Endothelial cell of umbilical vein (primary cell): Measurements from ENCODE around the gene TTC9. TPM values are rescaled to one million over a fixed set of nuclear protein-coding genes. Genes with fewer than 3 reads are reported as not detected.

Experiments used
- BruUV-seq: library from RNA; stranded (reverse); fragments of 400-500 nt; replicated peaks from 2 replicates; lab custom pipeline; 2021; lab: Mats Ljungman, UMichigan
- CTCF ChIA-PET: fragments of 300-600, 350-600 bp; sonication (Branson Sonifier 250); formaldehyde crosslinking; loops from one replicate; lab custom pipeline; 2021; ENCODE audit warnings: antibody characterized with exemption, inconsistent platforms; lab: Charles Lee
- POLR2A ChIA-PET: fragments of 300-600, 350-600 bp; sonication (Branson Sonifier 250); formaldehyde crosslinking; loops from one replicate; lab custom pipeline; 2021; ENCODE audit warnings: antibody characterized with exemption, inconsistent platforms; lab: Charles Lee
- DNase-seq: peaks from one replicate; pipeline ENCODE4 v3.0.0-alpha.2; 2011; ENCODE audit warnings: low read depth, low spot score
- FAIRE-seq: peaks from 2 replicates; lab custom pipeline; 2011; peaks lifted over from hg19 to GRCh38; lab: Jason Lieb, UNC
- H2AFZ ChIP-seq: 2 replicates; pipeline ENCODE4 v1.6.0; 2012; ENCODE audit warnings: low read depth, low read length, control low read depth, inconsistent platforms
- H3K27ac ChIP-seq: 2 replicates; pipeline ENCODE4 v1.5.1; 2011; ENCODE audit warnings: low read depth, mild to moderate bottlenecking, control low read depth, low read length, moderate library complexity; ENCODE audit not compliant: insufficient read depth
- H3K27me3 ChIP-seq, 2 experiments: 2 replicates each; pipeline versions ENCODE4 v1.6.0 to v1.6.1; 2011; ENCODE audit warnings: low read length in 2 of 2, mixed read lengths in 1 of 2; ENCODE audit not compliant: control insufficient read depth in 2 of 2, insufficient read depth in 2 of 2
- H3K36me3 ChIP-seq, 2 experiments: 2 replicates in 1 of 2; 3 replicates in 1 of 2; pipeline ENCODE4 v1.5.1; 2011; ENCODE audit warnings: low read length in 2 of 2, mild to moderate bottlenecking in 1 of 2, moderate library complexity in 1 of 2; ENCODE audit not compliant: control insufficient read depth in 2 of 2, insufficient read depth in 2 of 2; ENCODE audit errors: extremely low read depth in 1 of 2
- H3K4me1 ChIP-seq: 3 replicates; pipeline ENCODE4 v1.5.1; 2011; ENCODE audit warnings: mild to moderate bottlenecking, low read length; ENCODE audit not compliant: control insufficient read depth, insufficient read depth; ENCODE audit errors: extremely low read depth
- H3K4me2 ChIP-seq: 2 replicates; pipeline ENCODE4 v1.6.1; 2011; ENCODE audit warnings: low read length, control low read depth, mixed read lengths; ENCODE audit not compliant: insufficient read depth
- H3K4me3 ChIP-seq, 3 experiments: fragments of 200-600 bp in 1 of 3; sonication (generic), shearing (Covaris generic) in 1 of 3; replicated peaks in 1 of 3; 2 replicates each; pipeline ENCODE4 v1.5.1; 2011 to 2016; ENCODE audit warnings: control low read depth in 3 of 3, low read length in 3 of 3, mild to moderate bottlenecking in 2 of 3, inconsistent platforms in 1 of 3, low read depth in 1 of 3, moderate library complexity in 1 of 3; ENCODE audit not compliant: insufficient read depth in 1 of 3
- H3K79me2 ChIP-seq: 2 replicates; pipeline ENCODE4 v1.6.0; 2012; ENCODE audit warnings: low read length, inconsistent platforms; ENCODE audit not compliant: control insufficient read depth, insufficient read depth
- H3K9ac ChIP-seq: replicated peaks from 2 replicates; pipeline ENCODE3; 2011; ENCODE audit warnings: low read length, control low read depth; ENCODE audit not compliant: insufficient read depth; ENCODE audit errors: extremely low read depth
- H3K9me1 ChIP-seq: replicated peaks from 3 replicates; pipeline ENCODE4 v1.6.0; 2011; ENCODE audit warnings: mild to moderate bottlenecking, low read length; ENCODE audit not compliant: control insufficient read depth, insufficient read depth; ENCODE audit errors: extremely low read depth
- H3K9me3 ChIP-seq: replicated peaks from 2 replicates; pipeline ENCODE4 v1.5.1; 2012; ENCODE audit warnings: low read length, inconsistent platforms; ENCODE audit not compliant: control insufficient read depth, insufficient read depth
- H4K20me1 ChIP-seq: replicated peaks from 2 replicates; pipeline ENCODE3; 2011; ENCODE audit warnings: mild to moderate bottlenecking, low read length; ENCODE audit not compliant: control insufficient read depth, insufficient read depth; ENCODE audit errors: extremely low read depth
- CTCF ChIP-seq, 2 donors: IDR thresholded peaks; 1 replicate in 1 of 2; 2 replicates in 1 of 2; pipeline ENCODE4 v1.5.1; 2011; ENCODE audit warnings: low read length in 2 of 2, mild to moderate bottlenecking in 2 of 2, moderate library complexity in 2 of 2, control low read depth in 1 of 2, inconsistent platforms in 1 of 2, low read depth in 1 of 2; ENCODE audit not compliant: insufficient read depth in 1 of 2; ENCODE audit errors: extremely low read depth in 1 of 2
- EZH2 ChIP-seq: IDR thresholded peaks from 2 replicates; pipeline ENCODE4 v1.6.1; 2012; ENCODE audit warnings: borderline replicate concordance, low read depth, mild to moderate bottlenecking, moderate library complexity, low read length, inconsistent platforms; ENCODE audit not compliant: severe bottlenecking
- FOS ChIP-seq: IDR thresholded peaks from 2 replicates; pipeline ENCODE4 v1.6.1; 2011; ENCODE audit warnings: mild to moderate bottlenecking, low read length, moderate library complexity, borderline replicate concordance; ENCODE audit not compliant: insufficient read depth
- GATA2 ChIP-seq: IDR thresholded peaks from 2 replicates; pipeline ENCODE4 v1.7.0; 2011; ENCODE audit warnings: low read depth, mild to moderate bottlenecking, moderate library complexity, mixed read lengths, low read length; ENCODE audit not compliant: insufficient read length, insufficient read depth
- JUN ChIP-seq: IDR thresholded peaks from 2 replicates; pipeline ENCODE4 v1.6.1; 2011; ENCODE audit warnings: borderline replicate concordance, low read depth; ENCODE audit not compliant: insufficient read length, insufficient read depth
- MAX ChIP-seq: IDR thresholded peaks from 2 replicates; pipeline ENCODE4 v1.6.1; 2011; ENCODE audit not compliant: insufficient read depth, insufficient read length
- MYC ChIP-seq: IDR thresholded peaks from one replicate; pipeline ENCODE4 v1.6.1; 2011; ENCODE audit warnings: mild to moderate bottlenecking, low read depth, low read length
- POLR2A ChIP-seq: IDR thresholded peaks from 2 replicates; pipeline ENCODE4 v1.6.1; 2012; ENCODE audit warnings: low read depth, mild to moderate bottlenecking, control low read depth, low read length
- POLR2AphosphoS5 ChIP-seq: IDR thresholded peaks from 2 replicates; pipeline ENCODE4 v1.6.1; 2012; ENCODE audit warnings: low read depth, mild to moderate bottlenecking, control low read depth, low read length, moderate library complexity; ENCODE audit not compliant: insufficient read depth
- dilution Hi-C: fragments of 300-500 bp; cut with MboI; formaldehyde crosslinking; loops from one replicate; pipeline ENCODE4 v1.15.0; 2019; ENCODE audit warnings: low sequenced_read_pairs; ENCODE audit not compliant: extremely low pct_ligation_motif_present
- intact Hi-C: fragments of 100-400 bp; cut with micrococcal nuclease; formaldehyde crosslinking; loops from one replicate; pipeline ENCODE4 v1.10.0; 2022
- polyA plus RNA-seq, 4 experiments: library from polyadenylated mRNA; depleted of rRNA in 3 of 4; stranded (reverse) in 3 of 4; unstranded in 1 of 4; fragments of >200 nt; gene quantifications; 2 replicates each; pipeline versions ENCODE4 v1.2.1 to v1.2.3, GENCODE V29; 2011 to 2012; ENCODE audit warnings: missing spikeins in 1 of 4
- total RNA-seq: library from RNA; stranded (reverse); gene quantifications from 2 replicates; pipeline ENCODE4 v1.2.3, GENCODE V29; 2021

TTC9 gene
- total and polyA plus RNA-seq, 2 donors (not counting 3 experiments of a cell fraction or from before 2014, with no cell fraction given): 0.06 TPM; not detected in 1

- intact Hi-C loops (no loop called here), dilution Hi-C loops (no loop called here)
- H3K36me3 ChIP-seq: no peaks in the 10 kb centered on the region
- peaks cover 31% of the 10 kb centered on the region for H3K79me2 ChIP-seq
- H2AFZ ChIP-seq: no peak overlapping the region
- no peak overlapping the region for H3K4me3 ChIP-seq
- DNase-seq (no peak), FAIRE-seq (no peak)
- no TSS peak for BruUV-seq
- H3K9me3 ChIP-seq: no peaks in the 10 kb centered on the region
- H3K4me1 ChIP-seq: peaks cover 13% of the 10 kb centered on the region
- H3K27me3 ChIP-seq: no peaks in the 10 kb centered on the region
- CTCF ChIA-PET: interaction anchor here (1.0 to 1.2 kb wide), 3 partner anchors 17 to 371 kb away, joined by 3 read pairs; no protein-coding TSS in a partner anchor
- no peak overlapping the region for H3K9ac ChIP-seq
- H3K9me1 ChIP-seq: no peaks in the 10 kb centered on the region
- POLR2A ChIA-PET: no interaction called here
- TF ChIP-seq EZH2 (no peak), JUN (no peak), POLR2AphosphoS5 (no peak), MYC (no peak), FOS (no peak), CTCF (IDR thresholded peaks at IDR 0.05; ENCODE audit: extremely low read depth in 1 of 2, insufficient read depth in 1 of 2, low read depth in 1 of 2, low read length in 2 of 2) (no peak), GATA2 (no peak), MAX (no peak), POLR2A (no peak)
- H3K27ac ChIP-seq: no peak overlapping the region
- no peak overlapping the region for H3K4me2 ChIP-seq
- no peaks in the 10 kb centered on the region for H4K20me1 ChIP-seq
Observed at GRCh38 chr14:70602254-70602653, 39.5 kb upstream of the TTC9 start.
